ENCODE measurements around the gene TECR. TPM values are rescaled to one million over a fixed set of nuclear protein-coding genes. Genes with fewer than 3 reads are reported as not detected.

Gene TECR
- total RNA-seq, 1 experiment from 2014 or later = 294 TPM

- intact Hi-C loops (cut with micrococcal nuclease; ENCODE audit: unreplicated experiment) = no loop called here
- CTCF ChIA-PET = no interaction called here
- no peaks in the 10 kb centered on the region for H3K4me1 ChIP-seq (replicated peaks; ENCODE audit: insufficient read depth)
- no peak overlapping the region for H3K4me2 ChIP-seq
- H3F3A ChIP-seq (ENCODE audit: insufficient read depth, low read depth) = no peaks in the 10 kb centered on the region
- BruUV-seq (replicated peaks) = no TSS peak
- no peak for DNase-seq
- no peaks in the 10 kb centered on the region for H3K79me2 ChIP-seq (ENCODE audit: low read depth)
- H3K27ac ChIP-seq = no peak overlapping the region
- POLR2A ChIA-PET (ENCODE audit: unreplicated experiment) = no interaction called here
- H3K27me3 ChIP-seq (ENCODE audit: insufficient read depth, low read depth) = peaks cover 73% of the 10 kb centered on the region
- H3K9me2 ChIP-seq (ENCODE audit: insufficient read depth) = peaks cover 4% of the 10 kb centered on the region; the same call in 1 of the 2 replicates
- H3K36me3 ChIP-seq (ENCODE audit: low read depth) = no peaks in the 10 kb centered on the region
- H3K9me3 ChIP-seq (ENCODE audit: insufficient read depth, low read depth) = no peaks in the 10 kb centered on the region
- no peak for TF ChIP-seq CTCF (conservative IDR thresholded peaks at IDR 0.05)
- TF ChIP-seq EZH2 (IDR thresholded peaks at IDR 0.05; ENCODE audit: low read depth) = no peak
- no peak overlapping the region for H3K4me3 ChIP-seq
- no peaks in the 10 kb centered on the region for H4K20me1 ChIP-seq (ENCODE audit: insufficient read depth)
- H2AFZ ChIP-seq = no peak overlapping the region
These were observed 66.2 kb downstream of the TECR start for GRCh38 chr19:14595558-14595957.

GRCh38 chr19:14599548-14600147 is 70.3 kb downstream of the TECR start:
- H3K27ac ChIP-seq = no peak overlapping the region
- no peaks in the 10 kb centered on the region for H4K20me1 ChIP-seq (ENCODE audit: insufficient read depth)
- ChIA-PET POLR2A (ENCODE audit: unreplicated experiment) (no interaction called here), CTCF (no interaction called here)
- intact Hi-C loops (cut with micrococcal nuclease; ENCODE audit: unreplicated experiment) = no loop called here
- no peaks in the 10 kb centered on the region for H3K9me3 ChIP-seq (ENCODE audit: insufficient read depth, low read depth)
- no peaks in the 10 kb centered on the region for H3K4me1 ChIP-seq (replicated peaks; ENCODE audit: insufficient read depth)
- no peak overlapping the region for H2AFZ ChIP-seq
- no peaks in the 10 kb centered on the region for H3K36me3 ChIP-seq (ENCODE audit: low read depth)
- H3K27me3 ChIP-seq (ENCODE audit: insufficient read depth, low read depth) = peaks cover 72% of the 10 kb centered on the region
- no peak for DNase-seq
- BruUV-seq (replicated peaks) = no TSS peak
- H3K4me3 ChIP-seq = no peak overlapping the region
- H3K79me2 ChIP-seq (ENCODE audit: low read depth) = no peaks in the 10 kb centered on the region
- no peaks in the 10 kb centered on the region for H3F3A ChIP-seq (ENCODE audit: insufficient read depth, low read depth)
- TF ChIP-seq CTCF (conservative IDR thresholded peaks at IDR 0.05) (no peak), EZH2 (IDR thresholded peaks at IDR 0.05; ENCODE audit: low read depth) (no peak)
- H3K4me2 ChIP-seq = no peak overlapping the region
- peaks cover 4% of the 10 kb centered on the region; the same call in 1 of the 2 replicates for H3K9me2 ChIP-seq (ENCODE audit: insufficient read depth)

- Histone ChIP-seq H3K4me3 (no peak overlapping the region), H3K27me3 (ENCODE audit: insufficient read depth, low read depth) (peaks cover 49% of the 10 kb centered on the region), H3K9me2 (ENCODE audit: insufficient read depth) (no peaks in the 10 kb centered on the region), H3K79me2 (ENCODE audit: low read depth) (no peaks in the 10 kb centered on the region), H3K36me3 (ENCODE audit: low read depth) (no peaks in the 10 kb centered on the region), H3K4me1 (replicated peaks; ENCODE audit: insufficient read depth) (no peaks in the 10 kb centered on the region), H3K9me3 (ENCODE audit: insufficient read depth, low read depth) (no peaks in the 10 kb centered on the region), H3K27ac (no peak overlapping the region), H3K4me2 (no peak overlapping the region), H2AFZ (no peak overlapping the region), H3F3A (ENCODE audit: insufficient read depth, low read depth) (no peaks in the 10 kb centered on the region), H4K20me1 (ENCODE audit: insufficient read depth) (no peaks in the 10 kb centered on the region)
- intact Hi-C loops (cut with micrococcal nuclease; ENCODE audit: unreplicated experiment) = no loop called here
- ChIA-PET CTCF (no interaction called here), POLR2A (ENCODE audit: unreplicated experiment) (no interaction called here)
- BruUV-seq (replicated peaks) = no TSS peak
- no peak for DNase-seq
- TF ChIP-seq CTCF (conservative IDR thresholded peaks at IDR 0.05) (no peak), EZH2 (IDR thresholded peaks at IDR 0.05; ENCODE audit: low read depth) (no peak)
These were observed 74.6 kb downstream of the TECR start for GRCh38 chr19:14603990-14604387.
